Epithelial cell of esophagus (primary cell): ENCODE data around the gene CWH43.

ENCODE experiments used
- DNase-seq: peaks from one replicate; pipeline ENCODE4 v3.0.0; 2010; ENCODE audit warnings: low read depth
- H3K4me3 ChIP-seq: 2 replicates; pipeline ENCODE4 v1.5.1; 2011; ENCODE audit warnings: mild to moderate bottlenecking, low read length, control low read depth
- CTCF ChIP-seq: IDR thresholded peaks from 2 replicates; pipeline ENCODE4 v1.5.1; 2011; ENCODE audit warnings: low read depth, mild to moderate bottlenecking, low read length, control low read depth, inconsistent platforms; ENCODE audit not compliant: insufficient read depth; ENCODE audit errors: missing control alignments

Gene CWH43

DNA sequence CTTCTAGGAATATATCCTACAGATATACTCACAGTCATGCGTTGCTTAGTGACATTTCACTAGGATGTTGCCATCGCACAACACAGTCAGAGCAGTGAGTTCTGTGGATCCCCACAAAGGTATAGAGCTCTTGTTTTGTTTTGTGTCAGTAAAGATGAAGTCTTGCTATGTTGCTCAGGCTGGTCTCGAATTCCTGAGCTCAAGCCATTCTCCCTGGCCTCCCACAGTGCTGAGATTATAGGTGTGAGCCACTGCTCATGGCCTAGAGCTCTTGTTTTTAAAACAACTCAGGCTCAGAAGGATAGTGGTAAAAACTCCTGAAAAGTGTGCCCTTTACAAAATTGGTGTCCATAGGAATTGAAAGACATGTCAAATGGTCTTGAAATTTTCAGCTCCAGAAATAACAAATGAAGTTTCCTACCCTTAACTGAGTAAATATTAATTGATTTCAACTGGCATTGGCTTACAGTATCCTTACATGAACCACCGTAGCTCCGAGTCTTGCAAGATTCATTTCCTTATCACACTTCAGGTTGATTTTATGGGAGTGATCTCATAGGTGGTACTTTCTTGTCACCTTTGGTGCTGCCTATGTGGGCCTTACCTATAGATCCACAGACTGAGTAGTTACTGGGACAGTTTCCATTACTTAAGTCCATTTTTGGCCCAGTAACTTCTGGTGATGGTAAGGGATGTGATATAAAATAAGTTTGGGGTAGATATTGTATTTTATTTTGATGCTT, 3.6 kb downstream of the CWH43 start:
- TF ChIP-seq CTCF: no peak
- no peak for DNase-seq
- H3K4me3 ChIP-seq: no peak overlapping the region

- TF ChIP-seq CTCF: no peak
- H3K4me3 ChIP-seq: no peak overlapping the region
- DNase-seq: peak; percentile 69
These were observed 5.3 kb downstream of the CWH43 start for GRCh38 chr4:48991357-48991756.

- no peak for TF ChIP-seq CTCF
- no peak overlapping the region for H3K4me3 ChIP-seq
- DNase-seq: no peak
These were observed 11.9 kb downstream of the CWH43 start for GRCh38 chr4:48997962-48998361.

DNA sequence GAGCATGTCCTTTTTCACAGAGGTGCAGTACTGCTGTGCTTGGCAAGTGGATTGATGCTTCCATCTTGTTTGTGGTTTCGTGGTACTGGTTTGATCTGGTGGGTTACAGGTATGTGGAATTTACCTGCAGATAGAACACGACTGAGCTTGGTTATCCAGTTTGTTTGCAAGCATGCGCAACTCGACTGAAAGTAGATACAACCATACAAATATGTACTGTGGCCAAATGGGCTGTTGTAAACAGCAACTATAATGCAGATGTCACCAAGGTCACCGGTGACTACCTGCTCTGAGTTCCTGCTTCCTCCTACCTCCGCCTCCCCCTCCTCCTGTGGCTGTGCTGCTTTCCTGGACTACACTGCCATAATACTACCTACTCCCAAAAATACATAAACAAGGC, 12.4 kb downstream of the CWH43 start:
- no peak overlapping the region for H3K4me3 ChIP-seq
- no peak for TF ChIP-seq CTCF
- DNase-seq: no peak

GRCh38 chr4:49000806-49001205, 14.7 kb downstream of the CWH43 start:
- peak; percentile 82 for DNase-seq
- no peak for TF ChIP-seq CTCF
- H3K4me3 ChIP-seq: no peak overlapping the region

- DNase-seq: no peak
- TF ChIP-seq CTCF: no peak
These were observed 16.9 kb downstream of the CWH43 start for GRCh38 chr4:49002931-49003330.

GRCh38 chr4:49018718-49019295, 32.7 kb downstream of the CWH43 start:
- no peak for TF ChIP-seq CTCF
- no peak overlapping the region for H3K4me3 ChIP-seq
- DNase-seq: no peak

More at GRCh38 chr4:49002931-49003330, 16.9 kb downstream of the CWH43 start:
- H3K4me3 ChIP-seq: no peak overlapping the region
